Measurements from ENCODE around the gene PAX1.

PAX1 gene

DNA sequence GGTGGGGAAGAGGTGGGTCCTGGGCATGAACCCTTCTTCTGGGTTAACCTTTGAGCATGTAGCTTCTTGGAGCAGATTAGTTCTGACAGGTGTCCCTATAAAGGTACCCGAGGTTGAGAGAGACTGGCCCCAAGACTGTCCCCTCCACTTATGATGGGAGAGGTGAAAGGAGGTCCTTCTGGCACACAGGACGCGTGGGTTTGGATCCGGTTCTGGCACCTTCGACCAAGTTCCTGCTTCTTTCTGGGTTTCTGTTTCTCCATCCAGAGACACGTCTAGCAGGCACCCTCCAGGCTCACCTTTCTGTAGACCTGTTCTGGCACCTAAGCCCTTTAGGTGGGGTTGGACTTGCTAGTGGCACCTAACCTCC is 4.1 kb downstream of the PAX1 start:
- TF ChIP-seq, protein P1, sequence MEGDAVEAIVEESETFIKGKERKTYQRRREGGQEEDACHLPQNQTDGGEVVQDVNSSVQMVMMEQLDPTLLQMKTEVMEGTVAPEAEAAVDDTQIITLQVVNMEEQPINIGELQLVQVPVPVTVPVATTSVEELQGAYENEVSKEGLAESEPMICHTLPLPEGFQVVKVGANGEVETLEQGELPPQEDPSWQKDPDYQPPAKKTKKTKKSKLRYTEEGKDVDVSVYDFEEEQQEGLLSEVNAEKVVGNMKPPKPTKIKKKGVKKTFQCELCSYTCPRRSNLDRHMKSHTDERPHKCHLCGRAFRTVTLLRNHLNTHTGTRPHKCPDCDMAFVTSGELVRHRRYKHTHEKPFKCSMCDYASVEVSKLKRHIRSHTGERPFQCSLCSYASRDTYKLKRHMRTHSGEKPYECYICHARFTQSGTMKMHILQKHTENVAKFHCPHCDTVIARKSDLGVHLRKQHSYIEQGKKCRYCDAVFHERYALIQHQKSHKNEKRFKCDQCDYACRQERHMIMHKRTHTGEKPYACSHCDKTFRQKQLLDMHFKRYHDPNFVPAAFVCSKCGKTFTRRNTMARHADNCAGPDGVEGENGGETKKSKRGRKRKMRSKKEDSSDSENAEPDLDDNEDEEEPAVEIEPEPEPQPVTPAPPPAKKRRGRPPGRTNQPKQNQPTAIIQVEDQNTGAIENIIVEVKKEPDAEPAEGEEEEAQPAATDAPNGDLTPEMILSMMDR (IDR thresholded peaks at IDR 0.05; ENCODE audit: low read depth, low read length), result no peak
- DNase-seq (ENCODE audit: extremely low read depth, low read depth), result no peak

GRCh38 chr20:21710341-21710740 is 4.9 kb downstream of the PAX1 start:
- no peak for DNase-seq (ENCODE audit: extremely low read depth, low read depth)
- TF ChIP-seq, protein P1 (IDR thresholded peaks at IDR 0.05; ENCODE audit: low read depth, low read length), result no peak

DNA sequence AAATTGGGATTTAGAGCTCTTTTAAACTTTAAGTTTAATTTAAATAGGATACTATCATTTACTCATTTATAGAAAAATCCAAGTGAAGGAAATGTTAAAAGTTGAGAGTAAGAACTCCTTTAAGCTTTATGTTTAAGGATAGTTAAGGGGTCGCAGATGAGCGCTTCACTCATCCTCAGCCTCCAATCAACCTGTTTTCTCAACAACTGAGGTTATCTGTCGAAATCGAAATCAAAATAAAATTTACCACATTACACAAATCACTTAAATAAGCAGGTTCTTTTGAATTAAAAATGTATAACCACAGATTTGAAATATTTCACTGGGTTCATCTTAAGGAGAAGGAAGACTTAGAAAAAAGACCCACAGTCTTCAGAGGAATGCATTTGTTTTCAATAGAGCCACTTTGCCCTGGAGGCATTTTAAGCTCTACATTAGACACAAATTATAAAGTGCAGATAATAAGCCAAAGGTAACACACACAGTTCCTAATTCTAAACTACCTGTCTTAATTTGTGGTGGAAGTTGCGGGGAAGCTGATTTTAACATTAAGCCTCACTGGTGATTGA is 5.5 kb downstream of the PAX1 start:
- TF ChIP-seq, protein P1 (IDR thresholded peaks at IDR 0.05; ENCODE audit: low read depth, low read length), result no peak
- DNase-seq (ENCODE audit: extremely low read depth, low read depth), result no peak

GRCh38 chr20:21712443-21713059 is 7.1 kb downstream of the PAX1 start:
- TF ChIP-seq, protein P1 (IDR thresholded peaks at IDR 0.05; ENCODE audit: low read depth, low read length), result no peak
- no peak for DNase-seq (ENCODE audit: extremely low read depth, low read depth)

DNA sequence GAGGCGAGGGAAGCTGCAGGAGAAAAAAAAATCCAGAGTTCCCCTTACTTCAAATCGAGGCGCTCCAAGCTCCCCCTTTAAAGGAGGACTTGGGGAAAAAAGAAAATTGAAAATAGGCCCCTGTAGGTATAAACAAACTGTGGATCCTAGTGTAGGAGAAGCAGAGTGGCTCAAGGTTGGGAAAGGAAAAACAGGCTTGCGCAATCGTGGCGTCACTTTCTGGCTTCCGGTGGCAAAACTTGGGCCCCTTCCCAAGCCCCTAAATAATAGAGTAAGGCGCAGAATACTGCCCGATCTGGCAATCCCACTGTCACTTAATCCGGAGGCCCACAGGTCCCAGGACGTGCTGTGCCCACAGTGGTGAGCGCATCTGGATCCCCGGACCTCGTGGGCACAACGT is 8.0 kb downstream of the PAX1 start:
- DNase-seq (ENCODE audit: extremely low read depth, low read depth), result no peak
- TF ChIP-seq, protein P1 (IDR thresholded peaks at IDR 0.05; ENCODE audit: low read depth, low read length), result no peak

- DNase-seq (ENCODE audit: extremely low read depth, low read depth), result no peak
- TF ChIP-seq, protein P1 (IDR thresholded peaks at IDR 0.05; ENCODE audit: low read depth, low read length), result no peak
These were observed 8.4 kb downstream of the PAX1 start for GRCh38 chr20:21713901-21714296.

DNA sequence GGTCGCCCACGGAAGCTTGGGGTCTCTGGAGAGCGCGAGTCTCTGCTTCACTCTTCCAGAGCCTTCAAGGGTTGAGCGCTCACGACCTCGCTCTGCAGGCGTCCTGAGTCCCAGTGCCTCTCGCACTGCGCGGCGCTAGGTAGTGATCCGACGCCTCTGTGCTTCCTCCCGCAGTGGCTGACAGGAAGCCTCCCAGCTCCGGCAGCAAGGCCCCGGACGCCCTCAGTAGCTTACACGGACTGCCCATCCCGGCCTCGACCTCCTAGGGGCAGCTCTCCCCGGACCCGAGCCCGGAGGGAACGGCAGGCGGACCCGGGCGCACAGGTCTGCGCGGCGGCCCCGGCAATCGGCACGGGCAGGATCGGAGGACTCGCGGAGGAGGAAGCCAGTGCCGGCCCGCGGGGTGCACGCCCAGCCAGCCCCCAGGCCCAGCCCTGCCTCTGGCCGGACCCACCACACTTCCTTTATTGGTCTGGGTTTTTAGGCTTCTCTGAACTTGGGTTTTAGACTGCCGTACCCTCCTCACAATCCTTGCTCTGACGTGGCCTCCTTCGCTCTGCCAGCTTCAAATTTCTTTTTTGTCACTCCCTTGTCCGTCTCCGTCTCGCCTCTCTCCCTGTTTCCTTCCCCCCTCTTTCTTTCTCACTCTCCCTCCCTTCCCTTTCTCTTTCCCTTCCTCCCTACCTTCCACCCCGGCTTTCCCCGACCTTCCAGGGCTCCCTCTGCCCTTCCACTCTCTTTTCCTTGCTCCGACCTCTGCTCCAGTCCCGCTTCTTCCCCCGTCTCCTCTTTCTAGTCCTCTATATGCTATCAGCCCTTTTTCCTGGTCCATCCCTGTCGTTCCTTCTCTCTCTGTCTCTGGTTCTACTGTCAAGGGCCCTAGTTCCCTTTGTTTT is 9.1 kb downstream of the PAX1 start:
- no peak for DNase-seq (ENCODE audit: extremely low read depth, low read depth)
- TF ChIP-seq, protein P1 (IDR thresholded peaks at IDR 0.05; ENCODE audit: low read depth, low read length), result no peak

All from AG09319 (cell line).